ENCODE measurements around the gene MAP4K3. TPM values are rescaled to one million over a fixed set of nuclear protein-coding genes. Genes with fewer than 3 reads are reported as not detected.
A peak's percentile ranks its signal among the peaks of the same experiment; 100 is the strongest.

MAP4K3 gene
- polyA plus RNA-seq, 2 of the 4 experiments (the other 2 are of a cell fraction): 15.8 to 44.6 TPM

- TF ChIP-seq, protein P1, sequence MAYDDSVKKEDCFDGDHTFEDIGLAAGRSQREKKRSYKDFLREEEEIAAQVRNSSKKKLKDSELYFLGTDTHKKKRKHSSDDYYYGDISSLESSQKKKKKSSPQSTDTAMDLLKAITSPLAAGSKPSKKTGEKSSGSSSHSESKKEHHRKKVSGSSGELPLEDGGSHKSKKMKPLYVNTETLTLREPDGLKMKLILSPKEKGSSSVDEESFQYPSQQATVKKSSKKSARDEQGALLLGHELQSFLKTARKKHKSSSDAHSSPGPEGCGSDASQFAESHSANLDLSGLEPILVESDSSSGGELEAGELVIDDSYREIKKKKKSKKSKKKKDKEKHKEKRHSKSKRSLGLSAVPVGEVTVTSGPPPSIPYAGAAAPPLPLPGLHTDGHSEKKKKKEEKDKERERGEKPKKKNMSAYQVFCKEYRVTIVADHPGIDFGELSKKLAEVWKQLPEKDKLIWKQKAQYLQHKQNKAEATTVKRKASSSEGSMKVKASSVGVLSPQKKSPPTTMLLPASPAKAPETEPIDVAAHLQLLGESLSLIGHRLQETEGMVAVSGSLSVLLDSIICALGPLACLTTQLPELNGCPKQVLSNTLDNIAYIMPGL (CRISPR knock-in tag; IDR thresholded peaks at IDR 0.05; ENCODE audit: borderline replicate concordance): no peak
- no peak for TF ChIP-seq EHF (CRISPR knock-in tag; IDR thresholded peaks at IDR 0.05)
- TF ChIP-seq BHLHE40 (IDR thresholded peaks at IDR 0.05; ENCODE audit: low read depth, low read length): no peak
- TF ChIP-seq, protein P2, sequence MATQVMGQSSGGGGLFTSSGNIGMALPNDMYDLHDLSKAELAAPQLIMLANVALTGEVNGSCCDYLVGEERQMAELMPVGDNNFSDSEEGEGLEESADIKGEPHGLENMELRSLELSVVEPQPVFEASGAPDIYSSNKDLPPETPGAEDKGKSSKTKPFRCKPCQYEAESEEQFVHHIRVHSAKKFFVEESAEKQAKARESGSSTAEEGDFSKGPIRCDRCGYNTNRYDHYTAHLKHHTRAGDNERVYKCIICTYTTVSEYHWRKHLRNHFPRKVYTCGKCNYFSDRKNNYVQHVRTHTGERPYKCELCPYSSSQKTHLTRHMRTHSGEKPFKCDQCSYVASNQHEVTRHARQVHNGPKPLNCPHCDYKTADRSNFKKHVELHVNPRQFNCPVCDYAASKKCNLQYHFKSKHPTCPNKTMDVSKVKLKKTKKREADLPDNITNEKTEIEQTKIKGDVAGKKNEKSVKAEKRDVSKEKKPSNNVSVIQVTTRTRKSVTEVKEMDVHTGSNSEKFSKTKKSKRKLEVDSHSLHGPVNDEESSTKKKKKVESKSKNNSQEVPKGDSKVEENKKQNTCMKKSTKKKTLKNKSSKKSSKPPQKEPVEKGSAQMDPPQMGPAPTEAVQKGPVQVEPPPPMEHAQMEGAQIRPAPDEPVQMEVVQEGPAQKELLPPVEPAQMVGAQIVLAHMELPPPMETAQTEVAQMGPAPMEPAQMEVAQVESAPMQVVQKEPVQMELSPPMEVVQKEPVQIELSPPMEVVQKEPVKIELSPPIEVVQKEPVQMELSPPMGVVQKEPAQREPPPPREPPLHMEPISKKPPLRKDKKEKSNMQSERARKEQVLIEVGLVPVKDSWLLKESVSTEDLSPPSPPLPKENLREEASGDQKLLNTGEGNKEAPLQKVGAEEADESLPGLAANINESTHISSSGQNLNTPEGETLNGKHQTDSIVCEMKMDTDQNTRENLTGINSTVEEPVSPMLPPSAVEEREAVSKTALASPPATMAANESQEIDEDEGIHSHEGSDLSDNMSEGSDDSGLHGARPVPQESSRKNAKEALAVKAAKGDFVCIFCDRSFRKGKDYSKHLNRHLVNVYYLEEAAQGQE (IDR thresholded peaks at IDR 0.05): no peak
Observed at GRCh38 chr2:39422700-39423099, 14.4 kb downstream of the MAP4K3 start (continued).

DNA sequence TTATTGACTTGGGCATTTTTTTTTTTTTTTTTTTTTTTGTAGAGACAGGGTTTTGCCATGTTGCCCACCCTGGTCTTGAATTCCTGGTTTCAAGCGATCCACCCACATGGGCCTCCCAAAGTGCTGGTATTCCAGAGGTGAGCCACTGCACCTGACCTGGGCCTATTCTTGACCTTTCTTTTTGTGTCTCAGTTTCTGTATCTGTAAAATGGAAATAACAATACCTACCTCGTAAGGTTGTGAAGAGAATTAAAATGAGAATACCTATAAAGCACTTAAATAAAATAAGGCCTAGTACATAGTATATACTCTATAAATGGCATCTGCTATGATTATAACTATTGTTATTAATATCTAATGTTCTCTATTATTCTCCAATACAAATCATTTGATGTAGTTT is 15.7 kb downstream of the MAP4K3 start:
- Histone ChIP-seq H3K27ac (no peak overlapping the region), H3K4me2 (no peak overlapping the region), H3K4me1 (peaks cover 57% of the 10 kb centered on the region), H3K4me3 (no peak overlapping the region), H3K9me3 (no peaks in the 10 kb centered on the region)
- no peak for FAIRE-seq
- WGBS (ENCODE audit: missing lambda C conversion rate): 98% methylated on average over 2 of the region's 2 CpGs
- DNase-seq (ENCODE audit: low read depth in 1 of 2, low spot score in 1 of 2): no peak
- ChIA-PET CTCF (no interaction called here), POLR2A (no interaction called here)
- TF ChIP-seq HEYL (CRISPR knock-in tag; IDR thresholded peaks at IDR 0.05) (no peak), HOXA7 (CRISPR knock-in tag; IDR thresholded peaks at IDR 0.05) (no peak), KDM1A (IDR thresholded peaks at IDR 0.05; ENCODE audit: low read depth) (0 out of 2 replicates have a peak, but pooled peaks have one; percentile 47), FOXS1 (CRISPR knock-in tag; IDR thresholded peaks at IDR 0.05) (no peak), ZNF302 (CRISPR knock-in tag; IDR thresholded peaks at IDR 0.05) (no peak)
- ATAC-seq: no peak

DNA sequence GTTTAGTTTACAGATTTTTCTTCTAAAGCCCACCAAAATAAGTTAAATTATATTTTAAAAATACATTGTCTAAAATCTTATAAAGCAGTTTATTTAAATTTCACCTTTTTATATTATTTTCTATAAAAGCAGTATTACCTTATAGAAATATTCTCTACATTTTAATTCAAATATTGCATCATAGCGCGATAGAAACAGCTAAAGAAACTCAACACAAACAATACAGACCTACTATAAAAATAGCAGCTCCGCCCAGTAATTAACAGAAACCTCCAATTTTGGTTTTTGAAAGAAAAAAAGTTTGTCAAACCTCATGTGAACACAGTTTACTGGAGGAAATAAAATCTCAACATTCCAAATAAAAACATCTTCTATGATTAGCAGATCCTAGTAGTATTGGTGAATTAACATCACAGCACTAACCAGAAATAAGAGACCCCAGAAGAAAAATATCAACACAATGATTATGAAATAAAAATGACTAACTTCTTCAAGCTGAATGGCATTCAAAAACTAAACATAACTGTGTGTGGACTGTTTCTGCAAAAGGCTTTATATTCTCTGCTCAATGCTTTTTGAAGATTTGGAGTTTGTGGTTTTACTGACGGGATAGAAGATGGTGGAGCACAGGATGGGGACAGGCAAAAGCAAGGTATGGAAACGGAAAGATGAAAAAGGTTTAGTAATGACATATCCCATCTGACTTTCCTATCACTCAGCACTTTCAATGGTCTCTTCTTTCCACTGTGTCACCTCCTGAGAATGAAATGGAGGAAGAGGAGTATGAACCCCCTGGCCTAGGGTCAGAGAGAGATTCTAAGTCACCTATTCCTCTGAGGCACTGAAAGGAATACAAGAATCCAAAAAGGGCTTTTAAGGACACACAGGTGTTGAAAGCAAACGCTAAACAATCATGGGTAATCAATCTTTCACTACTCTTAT is 17.5 kb downstream of the MAP4K3 start:
- no peak for DNase-seq (ENCODE audit: low read depth in 1 of 2, low spot score in 1 of 2)
- H3K9me3 ChIP-seq: no peaks in the 10 kb centered on the region
- peak in 1 of 2 experiments; percentile 26; a peak in 3 of 6 replicates for ATAC-seq
- peak; percentile 63 for TF ChIP-seq MAFK (IDR thresholded peaks at IDR 0.05; ENCODE audit: partially characterized antibody)
- TF ChIP-seq, protein P3, sequence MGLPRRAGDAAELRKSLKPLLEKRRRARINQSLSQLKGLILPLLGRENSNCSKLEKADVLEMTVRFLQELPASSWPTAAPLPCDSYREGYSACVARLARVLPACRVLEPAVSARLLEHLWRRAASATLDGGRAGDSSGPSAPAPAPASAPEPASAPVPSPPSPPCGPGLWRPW (IDR thresholded peaks at IDR 0.05): no peak
- peak; percentile 13 for FAIRE-seq
- ChIA-PET CTCF (interaction anchor here (0.6 kb wide), 1 partner anchor 1389 kb away, joined by 5 read pairs; no protein-coding TSS in a partner anchor), POLR2A (interaction anchor here (0.7 kb wide), 1 partner anchor 81 kb away, joined by 3 read pairs; no protein-coding TSS in a partner anchor)
- peak overlapping the region in 1 of 2 experiments; percentile 13; a peak in 1 of 6 replicates for H3K27ac ChIP-seq
- H3K4me2 ChIP-seq: peak overlapping the region; percentile 40
- no peak overlapping the region for H3K4me3 ChIP-seq
- peaks cover 43% of the 10 kb centered on the region for H3K4me1 ChIP-seq
- WGBS (ENCODE audit: missing lambda C conversion rate): 81% methylated on average over 6 of the region's 6 CpGs

GRCh38 chr2:39418491-39418890 is 18.6 kb downstream of the MAP4K3 start:
- ChIA-PET CTCF (interaction anchor here (0.6 to 1.4 kb wide), 4 partner anchors 11 to 1388 kb away, joined by 3 to 5 read pairs (median 4); no protein-coding TSS in a partner anchor), POLR2A (interaction anchor here (0.7 kb wide), 1 partner anchor 82 kb away, joined by 3 read pairs; no protein-coding TSS in a partner anchor)
- WGBS (ENCODE audit: missing lambda C conversion rate): 83% methylated on average over 5 of the region's 5 CpGs
- TF ChIP-seq MAZ (IDR thresholded peaks at IDR 0.05; ENCODE audit: borderline replicate concordance, low read depth, low read length) (no peak), GATA3 (IDR thresholded peaks at IDR 0.05; ENCODE audit: borderline replicate concordance) (no peak), EP300 (IDR thresholded peaks at IDR 0.05) (no peak), KDM5A (IDR thresholded peaks at IDR 0.05) (no peak), CHD4 (IDR thresholded peaks at IDR 0.05; ENCODE audit: borderline replicate concordance) (no peak), ZNF302 (CRISPR knock-in tag; IDR thresholded peaks at IDR 0.05) (no peak), ZC3H11A (IDR thresholded peaks at IDR 0.05) (no peak), MAFK (IDR thresholded peaks at IDR 0.05; ENCODE audit: partially characterized antibody) (no peak), E2F6 (IDR thresholded peaks at IDR 0.05; ENCODE audit: borderline replicate concordance, low read depth) (no peak), HOXB5 (CRISPR knock-in tag; IDR thresholded peaks at IDR 0.05) (no peak), RAD21 (conservative IDR thresholded peaks at IDR 0.05 in 1 of 2, IDR thresholded peaks at IDR 0.05 in 1 of 2) (no peak), CBX2 (IDR thresholded peaks at IDR 0.05; ENCODE audit: borderline replicate concordance, low read depth) (no peak), TFCP2L1 (CRISPR knock-in tag; IDR thresholded peaks at IDR 0.05) (no peak), FOSL2 (IDR thresholded peaks at IDR 0.05) (no peak), FOSL2 (CRISPR knock-in tag; IDR thresholded peaks at IDR 0.05) (no peak), MYC (IDR thresholded peaks at IDR 0.05; ENCODE audit: borderline replicate concordance, low read length) (no peak)

More at GRCh38 chr2:39418491-39418890, 18.6 kb downstream of the MAP4K3 start:
- H3K9me3 ChIP-seq: no peaks in the 10 kb centered on the region
- H3K4me2 ChIP-seq: no peak overlapping the region
- no peak for DNase-seq (ENCODE audit: low read depth in 1 of 2, low spot score in 1 of 2)
- no peak overlapping the region for H3K4me3 ChIP-seq
- peaks cover 39% of the 10 kb centered on the region for H3K4me1 ChIP-seq
- no peak for FAIRE-seq
- ATAC-seq: no peak
- no peak overlapping the region for H3K27ac ChIP-seq
